Right ventricle myocardium inferior (tissue), 1 donor: ENCODE measurements around the gene SLC43A3. TPM values are rescaled to one million over a fixed set of nuclear protein-coding genes. Genes with fewer than 3 reads are reported as not detected.

Experiments
- total RNA-seq: library from RNA; stranded (reverse); fragmentation: NEBNext Ultra II Directional; extraction: Animal tissue kit (Norgen Biotek cat#: 25700); gene quantifications from one replicate; pipeline ENCODE4 v1.2.1, GENCODE V29; 2021
- donor health status: DM: no; HTN: yes; CAD: no; lungs with severe emphysema.

Gene SLC43A3
- total RNA-seq, 1 donor from 2014 or later: 22.4 TPM

Other genes starting within 250 kb of the SLC43A3 start
- 0.51 TPM for gene LRRC55, start 245.2 kb downstream of the SLC43A3 start, total RNA-seq
- 18.4 TPM for gene APLNR, start 189.9 kb downstream of the SLC43A3 start, total RNA-seq
- 51.2 TPM for gene TNKS1BP1, start 102.2 kb downstream of the SLC43A3 start, total RNA-seq
- gene SSRP1, start 91.2 kb downstream of the SLC43A3 start, total RNA-seq: 33.8 TPM
- 3.2 TPM for gene P2RX3, start 88.8 kb downstream of the SLC43A3 start, total RNA-seq
- not detected for gene PRG3, start 46.0 kb downstream of the SLC43A3 start, total RNA-seq
- not detected for gene PRG2, start 36.5 kb downstream of the SLC43A3 start, total RNA-seq
- gene RTN4RL2, start 33.4 kb upstream of the SLC43A3 start, total RNA-seq: 1.6 TPM
- gene SLC43A1, start 88.6 kb upstream of the SLC43A3 start, total RNA-seq: 6.4 TPM
- 58.1 TPM for gene TIMM10, start 103.6 kb upstream of the SLC43A3 start, total RNA-seq
- gene SMTNL1, start 110.5 kb upstream of the SLC43A3 start, total RNA-seq: not detected
- 19.2 TPM for gene UBE2L6, start 140.6 kb upstream of the SLC43A3 start, total RNA-seq
- 157 TPM for gene SERPING1, start 170.6 kb upstream of the SLC43A3 start, total RNA-seq
- gene YPEL4, start 222.8 kb upstream of the SLC43A3 start, total RNA-seq: 0.51 TPM
- 6.2 TPM for gene CLP1, start 230.6 kb upstream of the SLC43A3 start, total RNA-seq
- 44.9 TPM for gene ZDHHC5, start 241.0 kb upstream of the SLC43A3 start, total RNA-seq